Body of pancreas (tissue), 4 donors: Measurements from ENCODE around the gene PDZD11.

Source experiments
- POLR2A ChIP-seq, 3 donors: fragments of 450-650 bp; IDR thresholded peaks; one replicate each; pipeline ENCODE4 v1.6.1; 2016; ENCODE audit warnings: antibody characterized with exemption in 3 of 3, mild to moderate bottlenecking in 2 of 3
- TF ChIP-seq, protein P1 (sequence below), 7 experiments: fragments of 450-650 bp in 4 of 7; fragments of 200-600 bp in 3 of 7; sonication (generic) in 3 of 7; IDR thresholded peaks; one replicate each; pipeline ENCODE4 v1.5.1; 2016 to 2019; ENCODE audit warnings: antibody characterized with exemption in 7 of 7

DNA sequence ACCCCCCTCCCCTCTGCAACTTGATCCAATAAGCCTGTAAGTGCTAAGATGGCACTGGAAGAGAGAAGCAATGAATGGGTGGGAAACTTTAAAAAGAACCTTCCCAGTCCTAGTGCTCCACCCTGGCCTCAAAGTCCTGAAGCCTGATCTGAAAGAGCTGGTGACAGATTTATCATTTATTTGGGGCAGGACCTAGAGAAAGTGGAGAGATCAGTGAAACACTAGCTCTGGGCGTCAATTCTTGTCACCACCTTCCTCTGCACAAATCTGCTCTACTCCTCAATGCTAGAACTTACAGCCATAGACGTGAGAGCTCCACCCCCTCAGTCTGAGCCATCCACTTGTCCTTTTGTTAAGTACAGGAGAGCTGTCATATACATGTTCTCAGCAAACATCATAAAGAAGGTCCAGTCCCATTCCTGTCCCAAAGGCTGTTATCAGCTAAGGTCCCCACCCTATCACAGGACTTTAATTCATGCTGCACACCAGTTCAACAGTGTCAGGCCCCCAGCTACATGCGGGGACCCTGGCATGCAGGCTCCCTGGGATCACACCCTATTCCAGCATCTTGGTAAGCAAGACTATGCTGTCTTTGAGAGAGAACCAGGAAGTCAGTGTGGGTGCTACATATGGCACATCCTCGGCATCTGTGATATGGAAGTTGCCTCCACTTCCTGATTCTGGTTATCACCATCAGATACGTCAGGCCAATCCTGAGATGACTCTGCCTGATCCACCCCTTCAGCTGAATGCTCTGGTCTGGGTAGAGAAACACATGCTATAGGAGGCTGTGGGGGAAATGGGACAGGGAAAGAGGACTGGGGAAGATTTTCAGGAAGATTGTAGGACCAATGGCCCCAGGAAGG, 32.1 kb downstream of the PDZD11 start:
- TF ChIP-seq, protein P1, sequence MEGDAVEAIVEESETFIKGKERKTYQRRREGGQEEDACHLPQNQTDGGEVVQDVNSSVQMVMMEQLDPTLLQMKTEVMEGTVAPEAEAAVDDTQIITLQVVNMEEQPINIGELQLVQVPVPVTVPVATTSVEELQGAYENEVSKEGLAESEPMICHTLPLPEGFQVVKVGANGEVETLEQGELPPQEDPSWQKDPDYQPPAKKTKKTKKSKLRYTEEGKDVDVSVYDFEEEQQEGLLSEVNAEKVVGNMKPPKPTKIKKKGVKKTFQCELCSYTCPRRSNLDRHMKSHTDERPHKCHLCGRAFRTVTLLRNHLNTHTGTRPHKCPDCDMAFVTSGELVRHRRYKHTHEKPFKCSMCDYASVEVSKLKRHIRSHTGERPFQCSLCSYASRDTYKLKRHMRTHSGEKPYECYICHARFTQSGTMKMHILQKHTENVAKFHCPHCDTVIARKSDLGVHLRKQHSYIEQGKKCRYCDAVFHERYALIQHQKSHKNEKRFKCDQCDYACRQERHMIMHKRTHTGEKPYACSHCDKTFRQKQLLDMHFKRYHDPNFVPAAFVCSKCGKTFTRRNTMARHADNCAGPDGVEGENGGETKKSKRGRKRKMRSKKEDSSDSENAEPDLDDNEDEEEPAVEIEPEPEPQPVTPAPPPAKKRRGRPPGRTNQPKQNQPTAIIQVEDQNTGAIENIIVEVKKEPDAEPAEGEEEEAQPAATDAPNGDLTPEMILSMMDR (IDR thresholded peaks at IDR 0.05), result no peak
- TF ChIP-seq POLR2A (IDR thresholded peaks at IDR 0.05), result no peak
